ENCODE measurements around the gene HMGB2. TPM values are rescaled to one million over a fixed set of nuclear protein-coding genes. Genes with fewer than 3 reads are reported as not detected.

Gene HMGB2
- total RNA-seq, 1 experiment from 2014 or later = 278 TPM

- no peak overlapping the region for H3K4me3 Mint-ChIP-seq
- Histone ChIP-seq H3T11ph (ENCODE audit: low read length) (no peak overlapping the region), H3K23ac (ENCODE audit: insufficient read length, low read depth, low read length) (no peak overlapping the region), H3K9me3 (ENCODE audit: control insufficient read depth, low read depth, low read length) (peaks cover 8% of the 10 kb centered on the region), H4K91ac (ENCODE audit: insufficient read length, low read depth, low read length) (no peak overlapping the region), H3K79me2 (ENCODE audit: insufficient read depth, low read length) (no peaks in the 10 kb centered on the region), H3K56ac (ENCODE audit: insufficient read length, low read depth, low read length) (no peak overlapping the region), H4K8ac (replicated peaks; ENCODE audit: insufficient read length, low read depth, low read length) (no peak overlapping the region), H3K4me2 (ENCODE audit: insufficient read depth, insufficient read length, low read length) (no peak overlapping the region), H3K27me3 (ENCODE audit: insufficient read depth, low read length) (no peaks in the 10 kb centered on the region), H2BK12ac (ENCODE audit: insufficient read length, low read depth, low read length) (no peak overlapping the region), H2BK15ac (ENCODE audit: low read depth, low read length) (no peak overlapping the region), H3K18ac (ENCODE audit: insufficient read length, low read depth, low read length) (no peak overlapping the region), H4K5ac (ENCODE audit: insufficient read length, low read depth, low read length) (no peak overlapping the region), H2BK5ac (ENCODE audit: insufficient read length, low read length) (no peak overlapping the region), H2AFZ (ENCODE audit: low read length) (no peak overlapping the region), H2BK120ac (ENCODE audit: low read depth, low read length, poor library complexity, severe bottlenecking) (no peak overlapping the region), H3K23me2 (ENCODE audit: insufficient read length, low read depth, low read length, poor library complexity, severe bottlenecking) (no peaks in the 10 kb centered on the region), H4K20me1 (ENCODE audit: control insufficient read depth, insufficient read depth, insufficient read length) (no peaks in the 10 kb centered on the region), H3K4me1 (ENCODE audit: insufficient read depth, low read length) (no peaks in the 10 kb centered on the region), H3K4ac (ENCODE audit: low read depth, low read length) (no peak overlapping the region), H2AK5ac (ENCODE audit: insufficient read length, low read length) (no peak overlapping the region), H2BK20ac (ENCODE audit: low read depth, low read length, poor library complexity, severe bottlenecking) (no peak overlapping the region), H3K9ac (ENCODE audit: extremely low read depth, insufficient read length, low read length) (no peak overlapping the region), H3K79me1 (ENCODE audit: insufficient read depth, low read depth, low read length, poor library complexity, severe bottlenecking) (peaks cover 4% of the 10 kb centered on the region), H3K27ac (ENCODE audit: insufficient read length, low read depth, low read length) (no peak overlapping the region), H3K14ac (ENCODE audit: insufficient read depth, low read length) (no peak overlapping the region)
- no peak for TF ChIP-seq CTCF (conservative IDR thresholded peaks at IDR 0.05)
- peaks cover 11 to 18% (median 12%) of the 10 kb centered on the region in 3 experiments for H3K36me3 Mint-ChIP-seq (ENCODE audit: insufficient read depth in 1 of 3, low read depth in 3 of 3)
- no peaks in the 10 kb centered on the region; the same call in 1 of the 2 replicates for H3K27me3 Mint-ChIP-seq (ENCODE audit: low read depth)
- H3K4me1 Mint-ChIP-seq = peaks cover 0 to 3% of the 10 kb centered on the region in 2 experiments; a peak in 2 of 4 replicates
- H3K27ac Mint-ChIP-seq = no peak overlapping the region
- DNase-seq = no peak
- no CpG with 5 or more reads among the region's 5 CpGs for WGBS (ENCODE audit: extremely low coverage, insufficient read length, low lambda C conversion rate)
- peaks cover 12 to 14% of the 10 kb centered on the region in 2 experiments for H3K9me3 Mint-ChIP-seq
These were observed 42.3 kb downstream of the HMGB2 start for GRCh38 chr4:173291899-173292298.

All from H9 (cell line).